Keratinocyte (primary cell): ENCODE measurements around the gene TMEM238. TPM values are rescaled to one million over a fixed set of nuclear protein-coding genes. Genes with fewer than 3 reads are reported as not detected.

Source experiments
- DNase-seq: peaks from one replicate; pipeline ENCODE4 v3.0.0-alpha.2; 2011; ENCODE audit warnings: low read depth, missing footprints, low spot score
- FAIRE-seq: peaks from 2 replicates; lab custom pipeline; 2011; peaks lifted over from hg19 to GRCh38; lab: Jason Lieb, UNC
- H2AFZ ChIP-seq: 2 replicates; pipeline ENCODE4 v1.6.0; 2012; ENCODE audit warnings: low read length, control low read depth, inconsistent platforms; ENCODE audit not compliant: control insufficient read depth
- H3K27ac ChIP-seq: 2 replicates; pipeline ENCODE4 v1.5.1; 2011; ENCODE audit warnings: low read length; ENCODE audit not compliant: control insufficient read depth, insufficient read depth
- H3K27me3 ChIP-seq: 3 replicates; pipeline ENCODE4 v1.6.0; 2011; ENCODE audit warnings: low read length; ENCODE audit not compliant: control insufficient read depth, insufficient read depth; ENCODE audit errors: extremely low read depth
- H3K36me3 ChIP-seq, 2 experiments: 2 replicates in 1 of 2; 3 replicates in 1 of 2; pipeline ENCODE4 v1.5.1; 2011; ENCODE audit warnings: low read length in 2 of 2, mild to moderate bottlenecking in 1 of 2; ENCODE audit not compliant: control insufficient read depth in 2 of 2, insufficient read depth in 2 of 2; ENCODE audit errors: extremely low read depth in 1 of 2
- H3K4me1 ChIP-seq: 3 replicates; pipeline ENCODE4 v1.5.1; 2011; ENCODE audit warnings: low read length; ENCODE audit not compliant: control insufficient read depth, insufficient read depth; ENCODE audit errors: extremely low read depth
- H3K4me2 ChIP-seq: 3 replicates; pipeline ENCODE4 v1.6.0; 2011; ENCODE audit warnings: low read depth, low read length; ENCODE audit not compliant: control insufficient read depth, insufficient read depth; ENCODE audit errors: extremely low read depth
- H3K4me3 ChIP-seq, 3 experiments: fragments of 200-600 bp in 1 of 3; sonication (generic) in 1 of 3; 2 replicates in 2 of 3; 3 replicates in 1 of 3; pipeline ENCODE4 v1.5.1; 2011 to 2016; ENCODE audit warnings: low read length in 3 of 3, mild to moderate bottlenecking in 3 of 3, control low read depth in 2 of 3, inconsistent platforms in 1 of 3, low read depth in 1 of 3, mixed read lengths in 1 of 3, mixed run types in 1 of 3, moderate library complexity in 1 of 3; ENCODE audit not compliant: control insufficient read depth in 2 of 3, insufficient read depth in 2 of 3; ENCODE audit errors: extremely low read depth in 1 of 3
- H3K79me2 ChIP-seq: 2 replicates; pipeline ENCODE4 v1.6.0; 2012; ENCODE audit warnings: low read length; ENCODE audit not compliant: control insufficient read depth, insufficient read depth
- H3K9ac ChIP-seq: 3 replicates; pipeline ENCODE4 v1.6.0; 2011; ENCODE audit warnings: low read length; ENCODE audit not compliant: control insufficient read depth, insufficient read depth; ENCODE audit errors: extremely low read depth
- H3K9me1 ChIP-seq: 3 replicates; pipeline ENCODE4 v1.6.0; 2011; ENCODE audit warnings: low read length; ENCODE audit not compliant: control insufficient read depth, insufficient read depth; ENCODE audit errors: extremely low read depth
- H3K9me3 ChIP-seq: 2 replicates; pipeline ENCODE4 v1.5.1; 2012; ENCODE audit warnings: low read depth, low read length; ENCODE audit not compliant: control insufficient read depth
- H4K20me1 ChIP-seq: 3 replicates; pipeline ENCODE4 v1.6.0; 2011; ENCODE audit warnings: low read length; ENCODE audit not compliant: control insufficient read depth, insufficient read depth; ENCODE audit errors: extremely low read depth
- EZH2 ChIP-seq: IDR thresholded peaks from one replicate; pipeline ENCODE4 v1.6.1; 2012; ENCODE audit warnings: inconsistent platforms, mild to moderate bottlenecking, low read length, moderate library complexity
- dilution Hi-C: fragments of 300-500 bp; cut with MboI; formaldehyde crosslinking; loops from one replicate; pipeline ENCODE4 v1.7.0; 2020; ENCODE audit warnings: low sequenced_read_pairs; ENCODE audit not compliant: extremely low pct_ligation_motif_present
- polyA plus RNA-seq, 5 experiments: library from polyadenylated mRNA; depleted of rRNA in 3 of 5; stranded (reverse) in 3 of 5; stranded (forward) in 1 of 5; unstranded in 1 of 5; fragments of >200 nt; gene quantifications; 1 replicate in 1 of 5; 2 replicates in 3 of 5; 3 replicates in 1 of 5; pipeline versions ENCODE4 v1.2.1 to v1.2.3, GENCODE V29; 2011 to 2012; ENCODE audit warnings: missing spikeins in 2 of 5, low read depth in 1 of 5, low replicate concordance in 1 of 5
- TF ChIP-seq, protein P1 (sequence below), 3 experiments: IDR thresholded peaks in 1 of 3; conservative IDR thresholded peaks in 1 of 3; optimal IDR thresholded peaks in 1 of 3; 2 replicates in 2 of 3; 3 replicates in 1 of 3; pipeline versions ENCODE3 to v1.5.1; 2011; ENCODE audit warnings: low read length in 3 of 3, mild to moderate bottlenecking in 3 of 3, moderate library complexity in 2 of 3, control low read depth in 1 of 3, inconsistent platforms in 1 of 3; ENCODE audit not compliant: insufficient read depth in 2 of 3; ENCODE audit errors: extremely low read depth in 1 of 3

The TMEM238 gene
- polyA plus RNA-seq, 1 donor (not counting 4 experiments of a cell fraction or from before 2014, with no cell fraction given) = 0.24 TPM

DNA sequence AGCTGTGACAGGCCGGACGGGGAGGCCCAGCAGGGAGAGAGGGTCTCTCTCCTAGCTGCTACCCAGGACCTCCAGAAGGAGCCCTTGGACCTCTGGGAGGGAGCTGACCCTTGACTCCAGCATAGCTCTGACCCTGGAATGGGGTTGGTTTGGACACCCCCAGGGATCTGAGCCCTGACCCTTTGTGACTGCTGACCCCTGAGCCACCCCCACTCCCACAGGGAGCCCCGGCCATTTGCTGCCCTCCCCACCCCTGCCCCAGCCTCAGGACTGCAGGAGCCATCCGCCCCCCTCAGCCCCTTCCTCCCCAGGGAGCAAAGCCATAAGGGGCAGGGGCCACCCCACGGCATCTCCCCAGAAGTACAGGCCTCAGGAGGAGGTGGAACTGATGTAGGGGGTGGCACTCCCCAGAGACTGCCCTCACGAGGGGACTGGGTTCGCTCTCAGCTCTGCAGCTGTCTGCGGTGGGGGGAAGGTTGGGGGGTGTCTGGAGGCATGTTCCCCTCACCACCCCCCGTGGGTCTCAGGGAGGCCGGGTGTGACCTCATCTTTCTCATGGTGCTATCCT, 36.6 kb downstream of the TMEM238 start:
- Histone ChIP-seq H3K4me1 (peaks cover 3% of the 10 kb centered on the region), H3K9me3 (no peaks in the 10 kb centered on the region), H2AFZ (no peak overlapping the region), H3K4me3 (no peak overlapping the region), H3K79me2 (no peaks in the 10 kb centered on the region), H3K4me2 (no peak overlapping the region), H3K9ac (no peak overlapping the region), H3K27me3 (peaks cover 13% of the 10 kb centered on the region), H3K27ac (no peak overlapping the region), H3K36me3 (peaks cover 0 to 13% of the 10 kb centered on the region in 2 experiments), H4K20me1 (no peaks in the 10 kb centered on the region), H3K9me1 (no peaks in the 10 kb centered on the region)
- no peak for FAIRE-seq
- no peak for DNase-seq
- dilution Hi-C loops = no loop called here
- TF ChIP-seq, protein P1, sequence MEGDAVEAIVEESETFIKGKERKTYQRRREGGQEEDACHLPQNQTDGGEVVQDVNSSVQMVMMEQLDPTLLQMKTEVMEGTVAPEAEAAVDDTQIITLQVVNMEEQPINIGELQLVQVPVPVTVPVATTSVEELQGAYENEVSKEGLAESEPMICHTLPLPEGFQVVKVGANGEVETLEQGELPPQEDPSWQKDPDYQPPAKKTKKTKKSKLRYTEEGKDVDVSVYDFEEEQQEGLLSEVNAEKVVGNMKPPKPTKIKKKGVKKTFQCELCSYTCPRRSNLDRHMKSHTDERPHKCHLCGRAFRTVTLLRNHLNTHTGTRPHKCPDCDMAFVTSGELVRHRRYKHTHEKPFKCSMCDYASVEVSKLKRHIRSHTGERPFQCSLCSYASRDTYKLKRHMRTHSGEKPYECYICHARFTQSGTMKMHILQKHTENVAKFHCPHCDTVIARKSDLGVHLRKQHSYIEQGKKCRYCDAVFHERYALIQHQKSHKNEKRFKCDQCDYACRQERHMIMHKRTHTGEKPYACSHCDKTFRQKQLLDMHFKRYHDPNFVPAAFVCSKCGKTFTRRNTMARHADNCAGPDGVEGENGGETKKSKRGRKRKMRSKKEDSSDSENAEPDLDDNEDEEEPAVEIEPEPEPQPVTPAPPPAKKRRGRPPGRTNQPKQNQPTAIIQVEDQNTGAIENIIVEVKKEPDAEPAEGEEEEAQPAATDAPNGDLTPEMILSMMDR (optimal IDR thresholded peaks at IDR 0.05 in 1 of 3, IDR thresholded peaks at IDR 0.05 in 1 of 3, conservative IDR thresholded peaks at IDR 0.05 in 1 of 3; ENCODE audit: extremely low read depth in 1 of 3, insufficient read depth in 2 of 3, low read length in 3 of 3) = no peak
- TF ChIP-seq EZH2 = no peak

DNA sequence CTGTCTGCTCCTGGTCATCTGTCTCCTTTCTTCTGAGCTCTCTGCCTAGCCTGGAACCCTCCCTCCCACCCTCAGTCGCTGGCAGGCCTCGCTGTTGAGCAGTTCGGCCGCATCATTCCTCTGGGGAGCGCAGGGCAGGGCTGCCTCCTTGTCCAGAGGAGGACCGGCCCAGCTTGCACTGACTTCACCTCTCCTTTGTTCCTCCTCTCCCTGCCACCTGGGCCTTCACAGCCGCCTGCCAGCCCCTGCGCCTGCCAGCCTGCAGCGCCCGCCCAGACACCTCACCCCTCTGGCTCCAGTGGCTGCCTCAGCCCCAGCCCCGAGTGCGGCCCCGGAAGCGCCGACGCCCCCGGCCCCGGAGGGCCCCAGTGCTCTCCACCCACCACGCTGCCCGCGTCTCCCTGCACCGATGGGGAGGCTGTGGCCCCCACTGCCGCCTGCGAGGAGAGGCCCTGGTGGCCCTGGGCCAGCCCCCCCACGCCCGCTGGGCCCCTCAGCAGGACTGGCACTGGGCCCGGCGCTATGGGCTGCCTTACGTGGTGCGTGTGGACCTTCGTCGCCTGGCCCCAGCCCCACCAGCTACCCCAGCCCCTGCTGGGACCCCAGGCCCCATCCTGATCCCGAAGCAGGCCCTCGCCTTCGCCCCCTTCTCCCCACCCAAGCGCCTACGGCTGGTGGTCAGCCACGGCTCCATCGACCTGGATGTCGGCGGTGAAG, 37.2 kb downstream of the TMEM238 start:
- FAIRE-seq (no peak), DNase-seq (no peak)
- no peak for TF ChIP-seq EZH2
- TF ChIP-seq, protein P1 (optimal IDR thresholded peaks at IDR 0.05 in 1 of 3, IDR thresholded peaks at IDR 0.05 in 1 of 3, conservative IDR thresholded peaks at IDR 0.05 in 1 of 3; ENCODE audit: extremely low read depth in 1 of 3, insufficient read depth in 2 of 3, low read length in 3 of 3) = no peak
- Histone ChIP-seq H3K9me3 (no peaks in the 10 kb centered on the region), H3K27ac (no peak overlapping the region), H4K20me1 (no peaks in the 10 kb centered on the region), H2AFZ (no peak overlapping the region), H3K9ac (no peak overlapping the region), H3K4me3 (no peak overlapping the region), H3K79me2 (no peaks in the 10 kb centered on the region), H3K27me3 (peaks cover 7% of the 10 kb centered on the region), H3K36me3 (peaks cover 0 to 14% of the 10 kb centered on the region in 2 experiments), H3K4me2 (no peak overlapping the region), H3K4me1 (peaks cover 3% of the 10 kb centered on the region), H3K9me1 (no peaks in the 10 kb centered on the region)
- dilution Hi-C loops = no loop called here
